NCI-H82 (cell line): ENCODE data around the gene CRK.

Source experiments
- DNase-seq: peaks from one replicate; lab custom pipeline; 2025; lab: John Stamatoyannopoulos, UW

CRK gene

GRCh38 chr17:1486802-1487695, 31.0 kb upstream of the CRK start:
- peak; percentile 49 for DNase-seq

- DNase-seq = no peak
Observed at GRCh38 chr17:1485423-1486376, 29.7 kb upstream of the CRK start.

GRCh38 chr17:1484676-1485422, 28.8 kb upstream of the CRK start:
- DNase-seq = peak; percentile 92

- no peak for DNase-seq
Observed at GRCh38 chr17:1484060-1484535, 28.1 kb upstream of the CRK start.

GRCh38 chr17:1482680-1483079, 26.6 kb upstream of the CRK start:
- no peak for DNase-seq

GRCh38 chr17:1481736-1482135, 25.7 kb upstream of the CRK start:
- no peak for DNase-seq

- DNase-seq = no peak
Observed at GRCh38 chr17:1480747-1481465, 24.9 kb upstream of the CRK start.

GRCh38 chr17:1478418-1478817, 22.4 kb upstream of the CRK start:
- no peak for DNase-seq

- no peak for DNase-seq
Observed at GRCh38 chr17:1475321-1475854, 19.4 kb upstream of the CRK start.

- DNase-seq = no peak
Observed at GRCh38 chr17:1474402-1475189, 18.6 kb upstream of the CRK start.

GRCh38 chr17:1473841-1474240, 17.8 kb upstream of the CRK start:
- DNase-seq = no peak

- DNase-seq = peak; percentile 49
Observed at GRCh38 chr17:1473170-1473569, 17.1 kb upstream of the CRK start.

GRCh38 chr17:1471911-1472821, 16.1 kb upstream of the CRK start:
- no peak for DNase-seq

- no peak for DNase-seq
Observed at GRCh38 chr17:1471490-1471889, 15.5 kb upstream of the CRK start.

- peak; percentile 68 for DNase-seq
Observed at GRCh38 chr17:1470755-1471462, 14.9 kb upstream of the CRK start.

GRCh38 chr17:1470071-1470754, 14.2 kb upstream of the CRK start:
- peak; percentile 84 for DNase-seq

- DNase-seq = peak; percentile 40
Observed at GRCh38 chr17:1469231-1469852, 13.3 kb upstream of the CRK start.
